Gastroesophageal sphincter (tissue), 4 donors: ENCODE data around the gene FXYD5. TPM values are rescaled to one million over a fixed set of nuclear protein-coding genes. Genes with fewer than 3 reads are reported as not detected.
A peak's percentile ranks its signal among the peaks of the same experiment; 100 is the strongest.

Experiments
- ATAC-seq: fragments of 150-250 bp; one replicate; pipeline ENCODE4 v1.9.1; 2016; ENCODE audit warnings: mild to moderate bottlenecking, moderate library complexity
- H3K27ac ChIP-seq, 4 donors: fragments of 200-600 bp; sonication (generic) in 3 of 4; 1 replicate in 3 of 4; 2 replicates in 1 of 4; pipeline ENCODE4 v1.5.1; 2016 to 2019
- H3K27me3 ChIP-seq: fragments of 200-600 bp; sonication (generic); one replicate; pipeline ENCODE4 v1.5.1; 2019
- H3K36me3 ChIP-seq, 2 donors: fragments of 200-600 bp; sonication (generic); one replicate each; pipeline ENCODE4 v1.5.1; 2019; ENCODE audit warnings: control low read depth in 1 of 2
- H3K4me1 ChIP-seq, 3 donors: fragments of 200-600 bp; sonication (generic); 1 replicate in 2 of 3; 2 replicates in 1 of 3; pipeline ENCODE4 v1.5.1; 2016 to 2019; ENCODE audit warnings: control low read depth in 2 of 3
- H3K4me3 ChIP-seq, 2 donors: fragments of 200-600 bp; sonication (generic); one replicate each; pipeline ENCODE4 v1.5.1; 2019; ENCODE audit warnings: mild to moderate bottlenecking in 1 of 2, moderate library complexity in 1 of 2
- H3K9me3 ChIP-seq, 3 donors: fragments of 200-600 bp; sonication (generic); one replicate each; pipeline ENCODE4 v1.5.1; 2017 to 2019; ENCODE audit warnings: control low read depth in 2 of 3
- EP300 ChIP-seq: sonication (generic); formaldehyde crosslinking; IDR thresholded peaks from one replicate; pipeline ENCODE4 v1.6.1; 2017; ENCODE audit warnings: antibody characterized with exemption, mild to moderate bottlenecking
- POLR2A ChIP-seq, 2 donors: fragments of 450-650 bp; IDR thresholded peaks; one replicate each; pipeline ENCODE4 v1.6.1; 2017; ENCODE audit warnings: antibody characterized with exemption in 2 of 2, mild to moderate bottlenecking in 2 of 2, moderate library complexity in 1 of 2
- POLR2AphosphoS5 ChIP-seq: sonication (generic); formaldehyde crosslinking; IDR thresholded peaks from one replicate; pipeline ENCODE4 v1.6.1; 2017; ENCODE audit warnings: antibody characterized with exemption
- WGBS, 2 donors: methylation state at CpG; one replicate each; pipeline ENCODE4 v1.1.5; 2018; ENCODE audit warnings: low coverage in 1 of 2; 5-methylcytosine and 5-hydroxymethylcytosine counted together
- small RNA-seq, 4 donors: library from RNA; depleted of rRNA; stranded (forward); fragments of <200 nt; gene quantifications; one replicate each; pipeline ENCODE3, GENCODE V24; 2016
- total RNA-seq, 4 donors: library from RNA; depleted of rRNA; stranded (reverse); fragments of >200 nt; gene quantifications; one replicate each; pipeline ENCODE4 v1.1.0, GENCODE V29; 2016
- TF ChIP-seq, protein P1 (sequence below), 4 experiments: fragments of 200-600 bp in 2 of 4; fragments of 450-650 bp in 2 of 4; sonication (generic) in 1 of 4; IDR thresholded peaks; one replicate each; pipeline ENCODE4 v1.5.1; 2017 to 2019; ENCODE audit warnings: antibody characterized with exemption in 4 of 4, mild to moderate bottlenecking in 2 of 4, moderate library complexity in 2 of 4

FXYD5 gene
- total RNA-seq, 4 donors from 2014 or later, result 18.8 to 42.5 (median 33.0) TPM

GRCh38 chr19:35216833-35217648 is 62.5 kb downstream of the FXYD5 start:
- peaks cover 0 to 18% (median 0%) of the 10 kb centered on the region in 3 donors for H3K9me3 ChIP-seq
- H3K4me3 ChIP-seq, result no peak overlapping the region
- no peaks in the 10 kb centered on the region for H3K27me3 ChIP-seq
- WGBS, 2 donors, result 61 to 65% methylated on average over 3 of the region's 3 CpGs
- no peaks in the 10 kb centered on the region for H3K36me3 ChIP-seq
- TF ChIP-seq POLR2A (IDR thresholded peaks at IDR 0.05) (no peak), POLR2AphosphoS5 (no peak), EP300 (no peak)
- TF ChIP-seq, protein P1, sequence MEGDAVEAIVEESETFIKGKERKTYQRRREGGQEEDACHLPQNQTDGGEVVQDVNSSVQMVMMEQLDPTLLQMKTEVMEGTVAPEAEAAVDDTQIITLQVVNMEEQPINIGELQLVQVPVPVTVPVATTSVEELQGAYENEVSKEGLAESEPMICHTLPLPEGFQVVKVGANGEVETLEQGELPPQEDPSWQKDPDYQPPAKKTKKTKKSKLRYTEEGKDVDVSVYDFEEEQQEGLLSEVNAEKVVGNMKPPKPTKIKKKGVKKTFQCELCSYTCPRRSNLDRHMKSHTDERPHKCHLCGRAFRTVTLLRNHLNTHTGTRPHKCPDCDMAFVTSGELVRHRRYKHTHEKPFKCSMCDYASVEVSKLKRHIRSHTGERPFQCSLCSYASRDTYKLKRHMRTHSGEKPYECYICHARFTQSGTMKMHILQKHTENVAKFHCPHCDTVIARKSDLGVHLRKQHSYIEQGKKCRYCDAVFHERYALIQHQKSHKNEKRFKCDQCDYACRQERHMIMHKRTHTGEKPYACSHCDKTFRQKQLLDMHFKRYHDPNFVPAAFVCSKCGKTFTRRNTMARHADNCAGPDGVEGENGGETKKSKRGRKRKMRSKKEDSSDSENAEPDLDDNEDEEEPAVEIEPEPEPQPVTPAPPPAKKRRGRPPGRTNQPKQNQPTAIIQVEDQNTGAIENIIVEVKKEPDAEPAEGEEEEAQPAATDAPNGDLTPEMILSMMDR (IDR thresholded peaks at IDR 0.05), result no peak
- H3K27ac ChIP-seq, result no peak overlapping the region
- peak; percentile 23 for ATAC-seq
- peaks cover 0 to 20% (median 15%) of the 10 kb centered on the region in 3 donors for H3K4me1 ChIP-seq

GRCh38 chr19:35217649-35217990 is 63.1 kb downstream of the FXYD5 start:
- Histone ChIP-seq H3K36me3 (no peaks in the 10 kb centered on the region), H3K4me1 (peaks cover 0 to 20% (median 15%) of the 10 kb centered on the region in 3 donors), H3K27me3 (no peaks in the 10 kb centered on the region), H3K4me3 (no peak overlapping the region), H3K27ac (no peak overlapping the region), H3K9me3 (peaks cover 0 to 18% (median 0%) of the 10 kb centered on the region in 3 donors)
- no peak for ATAC-seq
- no peak for TF ChIP-seq POLR2AphosphoS5
- TF ChIP-seq, protein P1 (IDR thresholded peaks at IDR 0.05), result no peak
- TF ChIP-seq POLR2A (IDR thresholded peaks at IDR 0.05), result no peak
- no peak for TF ChIP-seq EP300

DNA sequence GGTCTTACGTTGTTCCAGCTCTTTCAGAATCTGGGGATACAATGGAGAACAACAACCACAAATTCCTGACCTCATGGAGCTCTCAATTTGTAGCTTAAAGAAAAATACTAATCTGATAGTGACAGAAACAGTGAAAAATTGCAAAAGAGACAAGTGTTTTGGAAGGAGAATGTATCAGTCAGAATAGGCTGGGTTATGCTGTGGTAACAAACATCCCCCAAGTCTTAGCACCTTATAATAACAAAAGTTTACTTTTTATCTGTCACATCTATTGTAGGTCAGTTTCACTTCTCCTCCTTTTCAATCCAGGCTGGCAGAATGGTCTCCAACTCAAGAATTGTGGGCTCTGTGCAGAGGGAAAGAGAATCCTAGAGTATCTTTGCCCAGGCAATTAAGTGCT is 64.5 kb downstream of the FXYD5 start:
- TF ChIP-seq POLR2AphosphoS5 (no peak), POLR2A (IDR thresholded peaks at IDR 0.05) (no peak), EP300 (no peak)
- TF ChIP-seq, protein P1 (IDR thresholded peaks at IDR 0.05), result no peak
- Histone ChIP-seq H3K36me3 (no peaks in the 10 kb centered on the region), H3K4me3 (no peak overlapping the region), H3K27me3 (peaks cover 1% of the 10 kb centered on the region), H3K9me3 (peaks cover 0 to 25% (median 0%) of the 10 kb centered on the region in 3 donors), H3K4me1 (peaks cover 0 to 8% (median 7%) of the 10 kb centered on the region in 3 donors), H3K27ac (no peak overlapping the region)
- WGBS, 2 donors, result 60 to 86% methylated on average over 1 of the region's 1 CpG
- ATAC-seq, result no peak

Small RNAs within 50 kb of the gene (small RNA-seq; reads per million reads assigned to genes)
- 0 reads per million in 4 donors for gene AC020907.2

Other genes with a start within 250 kb of the FXYD5 start
- 1 to 10 TPM in 3 of 4 donors, under 1 TPM in 1; 0.94 to 2.8 (median 2.4) TPM for gene ZNF30, start 227.8 kb upstream of the FXYD5 start, total RNA-seq
- gene ZNF792, start 190.5 kb upstream of the FXYD5 start, total RNA-seq, result 10 to 100 TPM in 1 of 4 donors, 1 to 10 TPM in 3; 6.5 to 10.2 (median 7.3) TPM
- 10 to 100 TPM; 22.0 to 40.0 (median 35.9) TPM for gene GRAMD1A, start 154.4 kb upstream of the FXYD5 start, total RNA-seq
- gene SCN1B, start 124.3 kb upstream of the FXYD5 start, total RNA-seq, result 10 to 100 TPM in 2 of 4 donors, 1 to 10 TPM in 2; 5.3 to 13.2 (median 9.5) TPM
- 1 to 10 TPM in 1 of 4 donors, under 1 TPM in 2, not detected in 1; 0.17 to 1.2 (median 0.27) TPM for gene HPN, start 113.0 kb upstream of the FXYD5 start, total RNA-seq
- gene FXYD3, start 38.9 kb upstream of the FXYD5 start, total RNA-seq, result 10 to 100 TPM in 1 of 4 donors, 1 to 10 TPM in 3; 1.2 to 38.8 (median 4.2) TPM
- 10 to 100 TPM; 24.8 to 47.9 (median 36.2) TPM for gene LGI4, start 19.7 kb upstream of the FXYD5 start, total RNA-seq
- gene FXYD1, start 15.9 kb upstream of the FXYD5 start, total RNA-seq, result 100 to 1,000 TPM in 1 of 4 donors, 10 to 100 TPM in 3; 42.8 to 140 (median 52.7) TPM
- not detected for gene FXYD7, start 11.5 kb upstream of the FXYD5 start, total RNA-seq
- not detected for gene FAM187B, start 74.0 kb downstream of the FXYD5 start, total RNA-seq
- 1 to 10 TPM; 3.3 to 6.6 (median 5.2) TPM for gene LSR, start 94.3 kb downstream of the FXYD5 start, total RNA-seq
- gene USF2, start 114.2 kb downstream of the FXYD5 start, total RNA-seq, result 100 to 1,000 TPM in 1 of 4 donors, 10 to 100 TPM in 3; 75.1 to 137 (median 93.0) TPM
- not detected for gene HAMP, start 127.8 kb downstream of the FXYD5 start, total RNA-seq
- under 1 TPM in 1 of 4 donors, not detected in 3; 0.40 TPM for gene MAG, start 137.4 kb downstream of the FXYD5 start, total RNA-seq
- 1 to 10 TPM; 2.7 to 5.6 (median 4.9) TPM for gene CD22, start 174.5 kb downstream of the FXYD5 start, total RNA-seq
- not detected for gene FFAR1, start 193.2 kb downstream of the FXYD5 start, total RNA-seq
- under 1 TPM in 1 of 4 donors, not detected in 3; 0.13 TPM for gene FFAR3, start 203.7 kb downstream of the FXYD5 start, total RNA-seq
- not detected for gene GPR42, start 216.3 kb downstream of the FXYD5 start, total RNA-seq